HCT116 (cell line): ENCODE results near the gene RASL10B. TPM values are rescaled to one million over a fixed set of nuclear protein-coding genes. Genes with fewer than 3 reads are reported as not detected.

Experiments
- ATAC-seq: fragments of 200-7000 bp; cut with Tn5 transposase; 2 replicates; pipeline ENCODE4 v1.9.1; 2020; ENCODE audit warnings: mild to moderate bottlenecking, moderate library complexity
- BruUV-seq: library from RNA; stranded (reverse); fragments of 400-500 nt; replicated peaks from 2 replicates; lab custom pipeline; 2021; lab: Mats Ljungman, UMichigan
- CTCF ChIA-PET: fragments of 300-600 bp; sonication (Branson Sonifier 250); formaldehyde crosslinking; loops from one replicate; lab custom pipeline; 2021; ENCODE audit warnings: antibody characterized with exemption; lab: Charles Lee
- POLR2A ChIA-PET: fragments of 300-600, 350-600 bp; sonication (Branson Sonifier 250); formaldehyde crosslinking; loops from one replicate; lab custom pipeline; 2021; ENCODE audit warnings: antibody characterized with exemption; lab: Charles Lee
- RAD21 ChIA-PET, 2 experiments: fragments of 300-600 bp; sonication (Branson Sonifier 250); formaldehyde crosslinking; loops; one replicate each; lab custom pipeline; 2023; ENCODE audit warnings: low total read pairs in 2 of 2; ENCODE audit not compliant: uncharacterized antibody in 2 of 2, unreplicated experiment in 2 of 2, low non-redundant PET in 1 of 2; lab: Charles Lee
- DNase-seq: peaks from one replicate; pipeline ENCODE4 v3.0.0-alpha.2; 2010; ENCODE audit warnings: low read depth, low spot score
- H2AFZ ChIP-seq: fragments of 200-600 bp; shearing (Covaris generic), sonication (generic); 2 replicates; pipeline ENCODE4 v1.6.1; 2017; ENCODE audit warnings: low read depth, mixed run types, mixed read lengths, antibody characterized with exemption, low read length; ENCODE audit not compliant: poor library complexity, severe bottlenecking
- H3K27ac ChIP-seq: 2 replicates; pipeline ENCODE4 v1.5.1; 2012; ENCODE audit warnings: low read depth, low read length
- H3K27me3 ChIP-seq: fragments of 200-600 bp; sonication (generic); 2 replicates; pipeline ENCODE4 v1.6.1; 2016; ENCODE audit warnings: mixed run types, low read length, mixed read lengths; ENCODE audit not compliant: insufficient read depth
- H3K36me3 ChIP-seq, 2 experiments: fragments of 200-500 bp in 1 of 2; fragments of 200-600 bp in 1 of 2; sonication (Bioruptor generic) in 1 of 2; sonication (generic) in 1 of 2; 2 replicates each; pipeline versions ENCODE4 v1.5.1 to v1.6.1; 2014 to 2016; ENCODE audit warnings: low read length in 2 of 2, inconsistent platforms in 1 of 2, mixed read lengths in 1 of 2, mixed run types in 1 of 2; ENCODE audit not compliant: insufficient read depth in 2 of 2, control insufficient read depth in 1 of 2
- H3K4me1 ChIP-seq, 2 experiments: fragments of 200-600 bp in 1 of 2; sonication (generic) in 1 of 2; 2 replicates each; pipeline versions ENCODE4 v1.5.1 to v1.6.1; 2012 to 2017; ENCODE audit warnings: low read length in 2 of 2, inconsistent platforms in 1 of 2, mild to moderate bottlenecking in 1 of 2, mixed read lengths in 1 of 2, mixed run types in 1 of 2, moderate library complexity in 1 of 2; ENCODE audit not compliant: insufficient read depth in 2 of 2, control insufficient read depth in 1 of 2
- H3K4me2 ChIP-seq: fragments of 200-600 bp; sonication (generic); 2 replicates; pipeline ENCODE4 v1.6.1; 2017; ENCODE audit warnings: mixed run types, low read length, mixed read lengths
- H3K4me3 ChIP-seq, 2 experiments: fragments of 200-600 bp in 1 of 2; sonication (generic) in 1 of 2; replicated peaks in 1 of 2; 2 replicates each; pipeline ENCODE4 v1.5.1; 2011 to 2016; ENCODE audit warnings: low read length in 2 of 2, control low read depth in 1 of 2, low read depth in 1 of 2, mild to moderate bottlenecking in 1 of 2, mixed read lengths in 1 of 2, mixed run types in 1 of 2
- H3K79me2 ChIP-seq: fragments of 200-600 bp; sonication (generic); 2 replicates; pipeline ENCODE4 v1.6.1; 2017; ENCODE audit warnings: mild to moderate bottlenecking, mixed run types, low read length, moderate library complexity, mixed read lengths; ENCODE audit not compliant: insufficient read depth
- H3K9ac ChIP-seq: fragments of 200-600 bp; sonication (generic); 2 replicates; pipeline ENCODE4 v1.6.1; 2016; ENCODE audit warnings: low read length, mixed read lengths
- H3K9me2 ChIP-seq: fragments of 200-600 bp; sonication (generic), shearing (Covaris generic); 2 replicates; pipeline ENCODE4 v1.6.1; 2017; ENCODE audit warnings: mixed run types, mild to moderate bottlenecking, moderate library complexity; ENCODE audit not compliant: insufficient read depth
- H3K9me3 ChIP-seq, 2 experiments: fragments of 200-500 bp in 1 of 2; fragments of 200-600 bp in 1 of 2; sonication (Bioruptor generic) in 1 of 2; sonication (generic) in 1 of 2; 2 replicates each; pipeline ENCODE4 v1.6.1; 2014 to 2017; ENCODE audit warnings: low read length in 2 of 2, mixed read lengths in 2 of 2, inconsistent platforms in 1 of 2, low read depth in 1 of 2, mild to moderate bottlenecking in 1 of 2, mixed run types in 1 of 2, moderate library complexity in 1 of 2; ENCODE audit not compliant: control insufficient read depth in 1 of 2, insufficient read depth in 1 of 2
- H4K20me1 ChIP-seq: fragments of 200-600 bp; sonication (generic), shearing (Covaris generic); 2 replicates; pipeline ENCODE4 v1.6.1; 2017; ENCODE audit warnings: mixed run types, mild to moderate bottlenecking, moderate library complexity; ENCODE audit not compliant: insufficient read depth
- CEBPB ChIP-seq: IDR thresholded peaks from 2 replicates; pipeline ENCODE4 v1.6.1; 2012; ENCODE audit warnings: low read depth
- CTCF ChIP-seq, 3 experiments: fragments of 200-600 bp in 1 of 3; sonication (generic) in 1 of 3; IDR thresholded peaks in 2 of 3; conservative IDR thresholded peaks in 1 of 3; 2 replicates each; pipeline ENCODE4 v1.5.1; 2012 to 2017; ENCODE audit warnings: low read depth in 2 of 3, low read length in 2 of 3, antibody characterized with exemption in 1 of 3, borderline replicate concordance in 1 of 3, control low read depth in 1 of 3, mild to moderate bottlenecking in 1 of 3, mixed read lengths in 1 of 3, mixed run types in 1 of 3, moderate library complexity in 1 of 3; ENCODE audit not compliant: insufficient read depth in 1 of 3
- EZH2 ChIP-seq: fragments of 200-600 bp; sonication (generic); IDR thresholded peaks from 2 replicates; pipeline ENCODE4 v1.6.1; 2017; ENCODE audit warnings: antibody characterized with exemption, mixed run types
- FOSL1 ChIP-seq: IDR thresholded peaks from 2 replicates; pipeline ENCODE4 v1.6.1; 2012; ENCODE audit warnings: low read depth
- SRF ChIP-seq: IDR thresholded peaks from 2 replicates; pipeline ENCODE4 v1.6.1; 2012; ENCODE audit warnings: low read depth
- TCF7L2 ChIP-seq: IDR thresholded peaks from 2 replicates; pipeline ENCODE4 v1.7.0; 2011; ENCODE audit warnings: borderline replicate concordance, inconsistent platforms; ENCODE audit not compliant: insufficient read depth, insufficient read length; ENCODE audit errors: extremely low read depth
- YY1 ChIP-seq: IDR thresholded peaks from 2 replicates; pipeline ENCODE4 v1.6.1; 2011; ENCODE audit warnings: low read length, low read depth, moderate library complexity, mild to moderate bottlenecking; ENCODE audit not compliant: insufficient replicate concordance; ENCODE audit errors: extremely low read depth
- ZFX ChIP-seq: fragments of 450-650 bp; IDR thresholded peaks from 2 replicates; pipeline ENCODE4 v1.6.1; 2017
- intact Hi-C: fragments of 100-400 bp; cut with micrococcal nuclease; formaldehyde crosslinking; loops from 2 replicates; pipeline ENCODE4 v1.10.0; 2022
- total RNA-seq: library from RNA; stranded (reverse); gene quantifications from one replicate; pipeline ENCODE4 v1.2.1, GENCODE V29; 2021; ENCODE audit not compliant: unreplicated experiment
- TF ChIP-seq, protein P1 (sequence below): IDR thresholded peaks from 2 replicates; pipeline ENCODE4 v1.6.1; 2012; ENCODE audit warnings: low read depth
- TF ChIP-seq, protein P2 (sequence below): IDR thresholded peaks from 2 replicates; pipeline ENCODE4 v1.6.1; 2012

The RASL10B gene
- total RNA-seq, 1 experiment from 2014 or later: 0.15 TPM

GRCh38 chr17:35786941-35787432 lies 55.5 kb downstream of the RASL10B start:
- ATAC-seq: no peak
- POLR2A ChIA-PET: interaction anchor here (2.0 kb wide), 1 partner anchor 22 kb away, joined by 11 read pairs; the partner anchor contains the start of gene TAF15
- DNase-seq: no peak

More at GRCh38 chr17:35786941-35787432, 55.5 kb downstream of the RASL10B start:
- Histone ChIP-seq H3K4me2 (peak overlapping the region; percentile 28), H4K20me1 (no peaks in the 10 kb centered on the region), H3K79me2 (no peaks in the 10 kb centered on the region), H3K9ac (peak overlapping the region; percentile 25; the same call in 1 of the 2 replicates), H3K27me3 (no peaks in the 10 kb centered on the region), H2AFZ (no peak overlapping the region), H3K27ac (no peak overlapping the region), H3K36me3 (no peaks in the 10 kb centered on the region), H3K4me3 (no peak overlapping the region), H3K4me1 (peaks cover 19 to 67% of the 10 kb centered on the region in 2 experiments), H3K9me3 (no peaks in the 10 kb centered on the region), H3K9me2 (no peaks in the 10 kb centered on the region)
- CTCF ChIA-PET: no interaction called here
- intact Hi-C loops: no loop called here
- TF ChIP-seq EZH2 (no peak), CTCF (IDR thresholded peaks at IDR 0.05 in 2 of 3, conservative IDR thresholded peaks at IDR 0.05 in 1 of 3; ENCODE audit: borderline replicate concordance in 1 of 3, insufficient read depth in 1 of 3, low read depth in 2 of 3, low read length in 2 of 3) (no peak), YY1 (no peak), ZFX (no peak), CEBPB (no peak), TCF7L2 (no peak), FOSL1 (no peak), SRF (no peak)
- TF ChIP-seq, protein P1, sequence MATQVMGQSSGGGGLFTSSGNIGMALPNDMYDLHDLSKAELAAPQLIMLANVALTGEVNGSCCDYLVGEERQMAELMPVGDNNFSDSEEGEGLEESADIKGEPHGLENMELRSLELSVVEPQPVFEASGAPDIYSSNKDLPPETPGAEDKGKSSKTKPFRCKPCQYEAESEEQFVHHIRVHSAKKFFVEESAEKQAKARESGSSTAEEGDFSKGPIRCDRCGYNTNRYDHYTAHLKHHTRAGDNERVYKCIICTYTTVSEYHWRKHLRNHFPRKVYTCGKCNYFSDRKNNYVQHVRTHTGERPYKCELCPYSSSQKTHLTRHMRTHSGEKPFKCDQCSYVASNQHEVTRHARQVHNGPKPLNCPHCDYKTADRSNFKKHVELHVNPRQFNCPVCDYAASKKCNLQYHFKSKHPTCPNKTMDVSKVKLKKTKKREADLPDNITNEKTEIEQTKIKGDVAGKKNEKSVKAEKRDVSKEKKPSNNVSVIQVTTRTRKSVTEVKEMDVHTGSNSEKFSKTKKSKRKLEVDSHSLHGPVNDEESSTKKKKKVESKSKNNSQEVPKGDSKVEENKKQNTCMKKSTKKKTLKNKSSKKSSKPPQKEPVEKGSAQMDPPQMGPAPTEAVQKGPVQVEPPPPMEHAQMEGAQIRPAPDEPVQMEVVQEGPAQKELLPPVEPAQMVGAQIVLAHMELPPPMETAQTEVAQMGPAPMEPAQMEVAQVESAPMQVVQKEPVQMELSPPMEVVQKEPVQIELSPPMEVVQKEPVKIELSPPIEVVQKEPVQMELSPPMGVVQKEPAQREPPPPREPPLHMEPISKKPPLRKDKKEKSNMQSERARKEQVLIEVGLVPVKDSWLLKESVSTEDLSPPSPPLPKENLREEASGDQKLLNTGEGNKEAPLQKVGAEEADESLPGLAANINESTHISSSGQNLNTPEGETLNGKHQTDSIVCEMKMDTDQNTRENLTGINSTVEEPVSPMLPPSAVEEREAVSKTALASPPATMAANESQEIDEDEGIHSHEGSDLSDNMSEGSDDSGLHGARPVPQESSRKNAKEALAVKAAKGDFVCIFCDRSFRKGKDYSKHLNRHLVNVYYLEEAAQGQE: no peak
- TF ChIP-seq, protein P2, sequence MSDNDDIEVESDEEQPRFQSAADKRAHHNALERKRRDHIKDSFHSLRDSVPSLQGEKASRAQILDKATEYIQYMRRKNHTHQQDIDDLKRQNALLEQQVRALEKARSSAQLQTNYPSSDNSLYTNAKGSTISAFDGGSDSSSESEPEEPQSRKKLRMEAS: no peak
- no TSS peak for BruUV-seq
- RAD21 ChIA-PET: no interaction called here
